CD14-positive monocyte (primary cell): ENCODE data around the gene ZNF445. TPM values are rescaled to one million over a fixed set of nuclear protein-coding genes. Genes with fewer than 3 reads are reported as not detected.

Experiments used
- DNase-seq, 3 donors: peaks; one replicate each; pipeline ENCODE4 v3.0.0-alpha.2; 2011 to 2022
- H2AFZ ChIP-seq: 2 replicates; pipeline ENCODE4 v1.6.0; 2012; ENCODE audit warnings: mild to moderate bottlenecking, low read depth, low read length, inconsistent platforms; ENCODE audit not compliant: insufficient read depth, poor library complexity, severe bottlenecking
- H3K27ac ChIP-seq, 2 donors: 1 replicate in 1 of 2; 2 replicates in 1 of 2; pipeline ENCODE4 v1.5.1; 2012 to 2013; ENCODE audit warnings: low read length in 2 of 2, control low read depth in 1 of 2, inconsistent platforms in 1 of 2, low read depth in 1 of 2, mild to moderate bottlenecking in 1 of 2
- H3K27me3 ChIP-seq, 2 donors: one replicate each; pipeline versions ENCODE4 v1.6.0 to v1.6.1; 2011 to 2013; ENCODE audit warnings: low read length in 2 of 2; ENCODE audit not compliant: control insufficient read depth in 2 of 2, insufficient read depth in 2 of 2
- H3K36me3 ChIP-seq, 2 donors: replicated peaks in 1 of 2; 1 replicate in 1 of 2; 2 replicates in 1 of 2; pipeline versions ENCODE4 v1.5.1 to v1.6.1; 2012 to 2013; ENCODE audit warnings: low read length in 2 of 2, control low read depth in 1 of 2, inconsistent platforms in 1 of 2, mild to moderate bottlenecking in 1 of 2; ENCODE audit not compliant: insufficient read depth in 2 of 2, control insufficient read depth in 1 of 2
- H3K4me1 ChIP-seq, 2 donors: 1 replicate in 1 of 2; 2 replicates in 1 of 2; pipeline versions ENCODE4 v1.5.1 to v1.6.1; 2012 to 2013; ENCODE audit warnings: low read length in 2 of 2, control low read depth in 1 of 2, inconsistent platforms in 1 of 2, mild to moderate bottlenecking in 1 of 2, moderate library complexity in 1 of 2; ENCODE audit not compliant: insufficient read depth in 2 of 2, control insufficient read depth in 1 of 2
- H3K4me2 ChIP-seq: replicated peaks from 2 replicates; pipeline ENCODE3; 2012; ENCODE audit warnings: low read length, moderate library complexity, mild to moderate bottlenecking; ENCODE audit not compliant: poor library complexity, severe bottlenecking; ENCODE audit errors: extremely low read depth
- H3K4me3 ChIP-seq, 3 experiments: fragments of 200-600 bp in 1 of 3; sonication (generic) in 1 of 3; replicated peaks in 1 of 3; 1 replicate in 2 of 3; 2 replicates in 1 of 3; pipeline ENCODE4 v1.5.1; 2011 to 2013; ENCODE audit warnings: low read length in 3 of 3, mild to moderate bottlenecking in 3 of 3, control low read depth in 2 of 3, low read depth in 2 of 3, inconsistent platforms in 1 of 3, moderate library complexity in 1 of 3
- H3K79me2 ChIP-seq: 2 replicates; pipeline ENCODE4 v1.6.0; 2012; ENCODE audit warnings: mild to moderate bottlenecking, control low read depth, inconsistent platforms, low read length, moderate library complexity; ENCODE audit not compliant: insufficient read depth
- H3K9ac ChIP-seq: 2 replicates; pipeline ENCODE4 v1.6.0; 2017; ENCODE audit warnings: low read length, mild to moderate bottlenecking; ENCODE audit not compliant: insufficient read depth, poor library complexity, severe bottlenecking
- H3K9me3 ChIP-seq, 2 donors: replicated peaks in 1 of 2; 1 replicate in 1 of 2; 2 replicates in 1 of 2; pipeline versions ENCODE4 v1.5.1 to v1.6.1; 2012 to 2013; ENCODE audit warnings: low read length in 2 of 2, control low read depth in 1 of 2; ENCODE audit not compliant: control insufficient read depth in 1 of 2, insufficient read depth in 1 of 2
- H4K20me1 ChIP-seq: 2 replicates; pipeline ENCODE4 v1.6.0; 2012; ENCODE audit warnings: mild to moderate bottlenecking, low read length, control low read depth, moderate library complexity; ENCODE audit not compliant: insufficient read depth
- H3K27ac Mint-ChIP-seq, 7 donors: one replicate each; pipeline ENCODE4 v1.8.0; 2020; ENCODE audit warnings: mild to moderate bottlenecking in 7 of 7, mixed read lengths in 7 of 7, moderate library complexity in 6 of 7, inconsistent platforms in 2 of 7
- H3K27me3 Mint-ChIP-seq, 3 donors: one replicate each; pipeline ENCODE4 v1.8.0; 2021 to 2022; ENCODE audit warnings: low read depth in 3 of 3, mild to moderate bottlenecking in 3 of 3, mixed read lengths in 3 of 3, moderate library complexity in 3 of 3, inconsistent platforms in 1 of 3
- H3K36me3 Mint-ChIP-seq, 2 donors: one replicate each; pipeline ENCODE4 v1.8.0; 2020; ENCODE audit warnings: mixed read lengths in 2 of 2, inconsistent platforms in 1 of 2, mild to moderate bottlenecking in 1 of 2
- H3K4me1 Mint-ChIP-seq: one replicate; pipeline ENCODE4 v1.8.0; 2020; ENCODE audit warnings: mild to moderate bottlenecking, mixed read lengths
- H3K4me3 Mint-ChIP-seq, 2 donors: one replicate each; pipeline ENCODE4 v1.8.0; 2020; ENCODE audit warnings: mild to moderate bottlenecking in 2 of 2, mixed read lengths in 2 of 2, moderate library complexity in 1 of 2
- H3K9me3 Mint-ChIP-seq, 7 donors: one replicate each; pipeline ENCODE4 v1.8.0; 2020 to 2022; ENCODE audit warnings: mixed read lengths in 7 of 7, mild to moderate bottlenecking in 6 of 7, moderate library complexity in 6 of 7, inconsistent platforms in 2 of 7
- CTCF ChIP-seq: fragments of 200-600 bp; IDR thresholded peaks from one replicate; pipeline ENCODE4 v1.8.0; 2022; ENCODE audit warnings: antibody characterized with exemption, mild to moderate bottlenecking
- WGBS: methylation state at CpG from one replicate; pipeline ENCODE4 v1.1.5; 2013; ENCODE audit warnings: missing lambda C conversion rate; ENCODE audit not compliant: insufficient coverage; 5-methylcytosine and 5-hydroxymethylcytosine counted together
- intact Hi-C, 2 donors: fragments of 100-400 bp; cut with micrococcal nuclease; formaldehyde crosslinking; loops; one replicate each; pipeline versions ENCODE4 v1.15.0 to v1.15.1; 2023
- polyA minus RNA-seq: library from RNA; depleted of rRNA, polyadenylated mRNA; stranded (reverse); fragments of >200 nt; gene quantifications from 2 replicates; pipeline ENCODE4 v1.2.3, GENCODE V29; 2012
- polyA plus RNA-seq, 3 donors: library from polyadenylated mRNA; depleted of rRNA in 1 of 3; unstranded in 2 of 3; stranded (reverse) in 1 of 3; fragments of 300-500 nt in 2 of 3; fragments of >200 nt in 1 of 3; fragmentation: Illumina TruSeq in 2 of 3; gene quantifications; 1 replicate in 2 of 3; 2 replicates in 1 of 3; pipeline ENCODE4 v1.2.3, GENCODE V29; 2012 to 2021
- total RNA-seq, 12 experiments: library from RNA in 1 of 12; stranded (reverse) in 1 of 12; fragments of 120-200 nt in 1 of 12; gene quantifications; one replicate each; pipeline ENCODE4 v1.2.4 and lab custom pipeline; 2013 to 2026; ENCODE audit warnings: mixed read lengths in 6 of 12, inconsistent platforms in 1 of 12

Gene ZNF445
- total RNA-seq (2013), result 4.3 TPM
- 1 to 10 TPM in 2 of 3 donors, under 1 TPM in 1; 0.41 to 2.5 (median 1.1) TPM for polyA plus RNA-seq
- polyA minus RNA-seq, result 3.4 and 3.7 TPM in 2 replicates
- total RNA-seq (lab: John Stamatoyannopoulos, UW), result 3.9 to 22.8 (median 18.3) reads per million in 11 experiments

GRCh38 chr3:44477312-44478030 is at the start of gene ZNF445:
ZNF445 (minus strand) TSS chr3:44477670; CDS start chr3:44455549, 22,121 bp downstream.
- WGBS, result under 1% methylated on average over 58 of the region's 69 CpGs

More at GRCh38 chr3:44477312-44478030, at the start of gene ZNF445:
- Mint-ChIP-seq H3K4me3 (peak within 1 kb of the TSS; percentile 92 to 97), H3K9me3 (peaks cover 0 to 5% (median 0%) of the 10 kb centered on the region in 7 donors), H3K27me3 (peaks cover 1 to 4% (median 2%) of the 10 kb centered on the region in 3 donors), H3K36me3 (peaks cover 3% of the 10 kb centered on the region in 2 donors), H3K27ac (peak within 1 kb of the TSS; percentile 47 to 87 (median 77)), H3K4me1 (peaks cover 28% of the 10 kb centered on the region)
- H3K4me3 ChIP-seq, result peak within 1 kb of the TSS; percentile 64 to 96 (median 83)
- peak within 1 kb of the TSS; percentile 99 for H2AFZ ChIP-seq
- H3K4me1 ChIP-seq, result peaks cover 16 to 28% of the 10 kb centered on the region in 2 donors
- peak within 1 kb of the TSS; percentile 89 for H3K4me2 ChIP-seq
- no peaks in the 10 kb centered on the region for H3K9me3 ChIP-seq
- peaks cover 48% of the 10 kb centered on the region for H3K79me2 ChIP-seq
- H3K36me3 ChIP-seq, result peaks cover 0 to 3% of the 10 kb centered on the region in 2 donors
- H3K9ac ChIP-seq, result peak within 1 kb of the TSS; percentile 77
- TF ChIP-seq CTCF, result no peak
- DNase-seq, result peak; percentile 68 to 75 (median 71)
- H4K20me1 ChIP-seq, result peaks cover 11% of the 10 kb centered on the region
- H3K27ac ChIP-seq, result peak within 1 kb of the TSS in 1 of 2 donors; percentile 68
- no peaks in the 10 kb centered on the region for H3K27me3 ChIP-seq
- intact Hi-C loops, result loop anchor here (5.0 kb wide), 2 partner anchors 35 kb away; no protein-coding TSS in a partner anchor
